Liver (tissue), 9 donors: ENCODE measurements around the gene LRRC8A. TPM values are rescaled to one million over a fixed set of nuclear protein-coding genes. Genes with fewer than 3 reads are reported as not detected.

ENCODE experiments used
- DNase-seq: peaks from one replicate; pipeline ENCODE4 v3.0.0-alpha.2; 2017; ENCODE audit warnings: low spot score
- H3K27ac ChIP-seq, 2 donors: one replicate each; pipeline ENCODE4 v1.7.0; 2013; ENCODE audit warnings: inconsistent platforms in 2 of 2, low read length in 2 of 2, control low read depth in 1 of 2, low read depth in 1 of 2, mild to moderate bottlenecking in 1 of 2
- H3K27me3 ChIP-seq, 4 donors: one replicate each; pipeline versions ENCODE4 v1.6.1 to v1.7.0; 2013; ENCODE audit warnings: low read length in 3 of 4, inconsistent platforms in 1 of 4, mild to moderate bottlenecking in 1 of 4, moderate library complexity in 1 of 4; ENCODE audit not compliant: control insufficient read depth in 4 of 4, insufficient read depth in 4 of 4
- H3K36me3 ChIP-seq, 4 donors: one replicate each; pipeline versions ENCODE4 v1.6.1 to v1.7.0; 2013; ENCODE audit warnings: low read length in 3 of 4, mild to moderate bottlenecking in 3 of 4, low read depth in 1 of 4, moderate library complexity in 1 of 4; ENCODE audit not compliant: control insufficient read depth in 4 of 4, insufficient read depth in 3 of 4
- H3K4me1 ChIP-seq, 4 donors: one replicate each; pipeline versions ENCODE4 v1.6.1 to v1.7.0; 2013; ENCODE audit warnings: low read length in 3 of 4, mild to moderate bottlenecking in 3 of 4, moderate library complexity in 1 of 4; ENCODE audit not compliant: control insufficient read depth in 4 of 4, insufficient read depth in 4 of 4
- H3K4me3 ChIP-seq, 3 donors: one replicate each; pipeline versions ENCODE4 v1.6.1 to v1.7.0; 2013; ENCODE audit warnings: low read length in 3 of 3, control low read depth in 1 of 3, low read depth in 1 of 3, mild to moderate bottlenecking in 1 of 3
- H3K9ac ChIP-seq, 2 donors: one replicate each; pipeline ENCODE4 v1.7.0; 2013; ENCODE audit warnings: low read length in 2 of 2, mild to moderate bottlenecking in 2 of 2, moderate library complexity in 2 of 2, control low read depth in 1 of 2, low read depth in 1 of 2
- H3K9me3 ChIP-seq, 4 donors: one replicate each; pipeline versions ENCODE4 v1.6.1 to v1.7.0; 2013; ENCODE audit warnings: low read length in 3 of 4; ENCODE audit not compliant: control insufficient read depth in 4 of 4
- ATF3 ChIP-seq: IDR thresholded peaks from 2 replicates; pipeline ENCODE4 v1.6.1; 2016; ENCODE audit warnings: antibody characterized with exemption
- EGR1 ChIP-seq, 2 donors: IDR thresholded peaks; 2 replicates each; pipeline ENCODE4 v1.6.1; 2016 to 2018; ENCODE audit warnings: antibody characterized with exemption in 2 of 2, low read depth in 2 of 2
- FOXA1 ChIP-seq: IDR thresholded peaks from 2 replicates; pipeline ENCODE4 v1.6.1; 2016; ENCODE audit warnings: antibody characterized with exemption
- FOXA2 ChIP-seq: IDR thresholded peaks from 2 replicates; pipeline ENCODE4 v1.6.1; 2016; ENCODE audit warnings: antibody characterized with exemption
- GABPA ChIP-seq, 2 donors: IDR thresholded peaks in 1 of 2; conservative IDR thresholded peaks in 1 of 2; 2 replicates each; pipeline ENCODE4 v1.6.1; 2016; ENCODE audit warnings: antibody characterized with exemption in 2 of 2, mild to moderate bottlenecking in 1 of 2, moderate library complexity in 1 of 2
- HNF4A ChIP-seq, 2 donors: conservative IDR thresholded peaks; 2 replicates each; pipeline ENCODE4 v1.6.1; 2016; ENCODE audit warnings: antibody characterized with exemption in 2 of 2, mild to moderate bottlenecking in 2 of 2
- HNF4G ChIP-seq: IDR thresholded peaks from 2 replicates; pipeline ENCODE4 v1.6.1; 2016; ENCODE audit warnings: antibody characterized with exemption
- JUND ChIP-seq, 2 donors: IDR thresholded peaks; 2 replicates each; pipeline ENCODE4 v1.6.1; 2016; ENCODE audit warnings: antibody characterized with exemption in 2 of 2
- RAD21 ChIP-seq, 2 donors: IDR thresholded peaks; 2 replicates each; pipeline ENCODE4 v1.6.1; 2016; ENCODE audit warnings: antibody characterized with exemption in 2 of 2, mild to moderate bottlenecking in 2 of 2
- REST ChIP-seq: IDR thresholded peaks from 2 replicates; pipeline ENCODE4 v1.6.1; 2016; ENCODE audit warnings: antibody characterized with exemption, mild to moderate bottlenecking
- RXRA ChIP-seq, 2 donors: IDR thresholded peaks; 2 replicates each; pipeline ENCODE4 v1.6.1; 2017 to 2018; ENCODE audit warnings: antibody characterized with exemption in 2 of 2, mild to moderate bottlenecking in 1 of 2
- SP1 ChIP-seq: IDR thresholded peaks from 2 replicates; pipeline ENCODE4 v1.6.1; 2018; ENCODE audit warnings: antibody characterized with exemption, mild to moderate bottlenecking
- TAF1 ChIP-seq: conservative IDR thresholded peaks from 2 replicates; pipeline ENCODE4 v1.6.1; 2016; ENCODE audit warnings: antibody characterized with exemption, mild to moderate bottlenecking
- YY1 ChIP-seq: IDR thresholded peaks from 2 replicates; pipeline ENCODE4 v1.6.1; 2016; ENCODE audit warnings: antibody characterized with exemption, mild to moderate bottlenecking
- ZBTB33 ChIP-seq: IDR thresholded peaks from 2 replicates; pipeline ENCODE4 v1.6.1; 2016; ENCODE audit warnings: antibody characterized with exemption
- WGBS: extraction: QIAGEN DNeasy Blood & Tissue Kit; methylation state at CpG from one replicate; pipeline ENCODE4 v1.1.7; 2013; 5-methylcytosine and 5-hydroxymethylcytosine counted together
- polyA plus RNA-seq, 2 donors: library from polyadenylated mRNA; stranded (reverse) in 1 of 2; unstranded in 1 of 2; fragments of 200-250 nt in 1 of 2; fragments of >200 nt in 1 of 2; fragmentation: Nextera tagmentation in 1 of 2; extraction: Ambion mirVana in 1 of 2; gene quantifications; one replicate each; pipeline versions ENCODE4 v1.2.1 to v1.2.3, GENCODE V29; 2013 to 2015
- total RNA-seq, 2 donors: library from RNA; depleted of rRNA; stranded (reverse); fragments of >200 nt; gene quantifications; one replicate each; pipeline ENCODE4 v1.2.3, GENCODE V29; 2014
- TF ChIP-seq, protein P1 (sequence below): IDR thresholded peaks from 2 replicates; pipeline ENCODE4 v1.6.1; 2016; ENCODE audit warnings: antibody characterized with exemption
- TF ChIP-seq, protein P2 (sequence below): fragments of 150-350 bp; IDR thresholded peaks from 2 replicates; pipeline ENCODE4 v1.5.1; 2017; ENCODE audit warnings: improper control_type of control experiment, low read depth, low read length; ENCODE audit not compliant: missing input control
- donor health status: healthy.
- donor health status: healthy.
- donor health status: healthy.
- donor health status: healthy.
- donor health status: healthy.

The LRRC8A gene
- total and polyA plus RNA-seq, 4 donors: 14.6 to 22.8 (median 17.9) TPM

DNA sequence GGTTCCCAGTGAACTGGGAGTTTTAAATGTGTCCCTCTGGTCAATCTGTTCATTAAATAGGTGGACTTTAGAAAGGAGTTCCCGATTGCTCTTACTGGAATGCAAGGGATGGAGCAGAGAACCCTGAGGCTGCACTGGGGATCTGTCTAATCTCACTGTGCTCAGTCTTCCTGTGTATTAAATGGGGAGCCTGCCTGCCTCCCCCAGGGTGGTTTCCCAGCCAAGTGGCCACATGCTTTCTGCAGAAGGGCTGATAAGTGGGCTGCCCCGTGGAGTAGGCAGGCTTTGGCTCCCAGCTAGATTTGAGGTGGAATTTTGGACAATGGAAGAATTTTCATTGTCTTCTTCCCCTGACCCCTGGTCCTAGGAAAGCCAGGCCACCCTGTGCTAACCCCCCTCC lies 24.8 kb downstream of the LRRC8A start:
- Histone ChIP-seq H3K4me1 (peaks cover 2 to 25% (median 8%) of the 10 kb centered on the region in 4 donors), H3K27me3 (no peaks in the 10 kb centered on the region), H3K36me3 (peaks cover 9 to 36% (median 25%) of the 10 kb centered on the region in 4 donors), H3K9ac (no peak overlapping the region), H3K27ac (no peak overlapping the region), H3K4me3 (no peak overlapping the region), H3K9me3 (no peaks in the 10 kb centered on the region)
- DNase-seq: no peak
- TF ChIP-seq YY1 (no peak), GABPA (IDR thresholded peaks at IDR 0.05 in 1 of 2, conservative IDR thresholded peaks at IDR 0.05 in 1 of 2) (no peak), FOXA2 (no peak), JUND (IDR thresholded peaks at IDR 0.05) (no peak)
- WGBS: 40% methylated on average over 2 of the region's 2 CpGs

DNA sequence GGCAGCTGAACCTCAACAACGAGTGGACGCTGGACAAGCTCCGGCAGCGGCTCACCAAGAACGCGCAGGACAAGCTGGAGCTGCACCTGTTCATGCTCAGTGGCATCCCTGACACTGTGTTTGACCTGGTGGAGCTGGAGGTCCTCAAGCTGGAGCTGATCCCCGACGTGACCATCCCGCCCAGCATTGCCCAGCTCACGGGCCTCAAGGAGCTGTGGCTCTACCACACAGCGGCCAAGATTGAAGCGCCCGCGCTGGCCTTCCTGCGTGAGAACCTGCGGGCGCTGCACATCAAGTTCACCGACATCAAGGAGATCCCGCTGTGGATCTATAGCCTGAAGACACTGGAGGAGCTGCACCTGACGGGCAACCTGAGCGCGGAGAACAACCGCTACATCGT lies 26.4 kb downstream of the LRRC8A start:
- H3K9ac ChIP-seq: no peak overlapping the region
- H3K9me3 ChIP-seq: no peaks in the 10 kb centered on the region
- H3K27ac ChIP-seq: no peak overlapping the region
- peaks cover 2 to 39% (median 27%) of the 10 kb centered on the region in 4 donors for H3K36me3 ChIP-seq
- H3K27me3 ChIP-seq: no peaks in the 10 kb centered on the region
- 98% methylated on average over 24 of the region's 24 CpGs for whole genome bisulfite sequencing
- TF ChIP-seq ATF3: no peak
- TF ChIP-seq RXRA (IDR thresholded peaks at IDR 0.05): no peak
- no peak for TF ChIP-seq TAF1
- no peak for TF ChIP-seq RAD21 (IDR thresholded peaks at IDR 0.05)
- no peak for TF ChIP-seq REST
- TF ChIP-seq, protein P1, sequence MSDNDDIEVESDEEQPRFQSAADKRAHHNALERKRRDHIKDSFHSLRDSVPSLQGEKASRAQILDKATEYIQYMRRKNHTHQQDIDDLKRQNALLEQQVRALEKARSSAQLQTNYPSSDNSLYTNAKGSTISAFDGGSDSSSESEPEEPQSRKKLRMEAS: no peak
- no peak for TF ChIP-seq GABPA (IDR thresholded peaks at IDR 0.05 in 1 of 2, conservative IDR thresholded peaks at IDR 0.05 in 1 of 2)
- TF ChIP-seq EGR1 (IDR thresholded peaks at IDR 0.05; ENCODE audit: low read depth in 2 of 2): no peak
- TF ChIP-seq FOXA1: no peak
- TF ChIP-seq ZBTB33: no peak
- TF ChIP-seq HNF4G: no peak
- TF ChIP-seq, protein P2, sequence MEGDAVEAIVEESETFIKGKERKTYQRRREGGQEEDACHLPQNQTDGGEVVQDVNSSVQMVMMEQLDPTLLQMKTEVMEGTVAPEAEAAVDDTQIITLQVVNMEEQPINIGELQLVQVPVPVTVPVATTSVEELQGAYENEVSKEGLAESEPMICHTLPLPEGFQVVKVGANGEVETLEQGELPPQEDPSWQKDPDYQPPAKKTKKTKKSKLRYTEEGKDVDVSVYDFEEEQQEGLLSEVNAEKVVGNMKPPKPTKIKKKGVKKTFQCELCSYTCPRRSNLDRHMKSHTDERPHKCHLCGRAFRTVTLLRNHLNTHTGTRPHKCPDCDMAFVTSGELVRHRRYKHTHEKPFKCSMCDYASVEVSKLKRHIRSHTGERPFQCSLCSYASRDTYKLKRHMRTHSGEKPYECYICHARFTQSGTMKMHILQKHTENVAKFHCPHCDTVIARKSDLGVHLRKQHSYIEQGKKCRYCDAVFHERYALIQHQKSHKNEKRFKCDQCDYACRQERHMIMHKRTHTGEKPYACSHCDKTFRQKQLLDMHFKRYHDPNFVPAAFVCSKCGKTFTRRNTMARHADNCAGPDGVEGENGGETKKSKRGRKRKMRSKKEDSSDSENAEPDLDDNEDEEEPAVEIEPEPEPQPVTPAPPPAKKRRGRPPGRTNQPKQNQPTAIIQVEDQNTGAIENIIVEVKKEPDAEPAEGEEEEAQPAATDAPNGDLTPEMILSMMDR: no peak
- TF ChIP-seq SP1: no peak
- TF ChIP-seq HNF4A (conservative IDR thresholded peaks at IDR 0.05): no peak
- no peak for DNase-seq
- peaks cover under 1 to 28% (median 8%) of the 10 kb centered on the region in 4 donors for H3K4me1 ChIP-seq
- H3K4me3 ChIP-seq: no peak overlapping the region
